SK-N-SH (cell line): ENCODE measurements around the gene PRKCA. TPM values are rescaled to one million over a fixed set of nuclear protein-coding genes. Genes with fewer than 3 reads are reported as not detected.
A peak's percentile ranks its signal among the peaks of the same experiment; 100 is the strongest.

Experiments
- CTCF ChIA-PET: fragments of 300-600, 350-600 bp; formaldehyde crosslinking; extraction: SDS; loops from one replicate; lab custom pipeline; 2021; lab: Yijun Ruan, JAX
- POLR2A ChIA-PET: fragments of 350-600 bp; sonication (Branson Sonifier 250); formaldehyde crosslinking; extraction: SDS; loops from one replicate; lab custom pipeline; 2020; ENCODE audit warnings: antibody characterized with exemption, inconsistent platforms; lab: Yijun Ruan, JAX
- DNase-seq: peaks from one replicate; pipeline ENCODE4 v3.0.0; 2012
- H2AFZ ChIP-seq: fragments of 200-600 bp; sonication (generic); 2 replicates; pipeline ENCODE4 v1.8.1; 2016; ENCODE audit warnings: antibody characterized with exemption, mild to moderate bottlenecking, low read depth
- H3F3A ChIP-seq: fragments of 200-600 bp; sonication (generic); replicated peaks from 2 replicates; pipeline ENCODE3; 2016; ENCODE audit warnings: antibody characterized with exemption, mild to moderate bottlenecking; ENCODE audit not compliant: insufficient read depth
- H3K27ac ChIP-seq, 2 experiments: fragments of 200-500 bp in 1 of 2; fragments of 200-600 bp in 1 of 2; sonication (Bioruptor generic) in 1 of 2; sonication (generic), shearing (Covaris generic) in 1 of 2; 2 replicates each; pipeline versions ENCODE4 v1.5.1 to v1.6.1; 2014 to 2016; ENCODE audit warnings: low read depth in 2 of 2, inconsistent platforms in 1 of 2, low read length in 1 of 2, mild to moderate bottlenecking in 1 of 2, mixed read lengths in 1 of 2
- H3K27me3 ChIP-seq: fragments of 200-600 bp; sonication (generic), shearing (Covaris generic); 2 replicates; pipeline ENCODE4 v1.6.1; 2016; ENCODE audit warnings: mixed run types; ENCODE audit not compliant: insufficient read depth
- H3K36me3 ChIP-seq, 2 experiments: fragments of 200-500 bp in 1 of 2; fragments of 200-600 bp in 1 of 2; sonication (Bioruptor generic) in 1 of 2; sonication (generic) in 1 of 2; replicated peaks in 1 of 2; 2 replicates each; pipeline versions ENCODE3 to v1.5.1; 2014 to 2016; ENCODE audit warnings: low read length in 1 of 2, mild to moderate bottlenecking in 1 of 2; ENCODE audit not compliant: insufficient read depth in 2 of 2, control insufficient read depth in 1 of 2
- H3K4me1 ChIP-seq, 2 experiments: fragments of 200-500 bp in 1 of 2; fragments of 200-600 bp in 1 of 2; sonication (Bioruptor generic) in 1 of 2; sonication (generic), shearing (Covaris generic) in 1 of 2; 2 replicates each; pipeline versions ENCODE4 v1.5.1 to v1.6.1; 2014 to 2016; ENCODE audit warnings: low read depth in 1 of 2, low read length in 1 of 2, mixed run types in 1 of 2; ENCODE audit not compliant: insufficient read depth in 2 of 2, control insufficient read depth in 1 of 2
- H3K4me2 ChIP-seq: fragments of 200-600 bp; sonication (generic), shearing (Covaris generic); 2 replicates; pipeline ENCODE4 v1.6.1; 2017; ENCODE audit warnings: mixed run types
- H3K4me3 ChIP-seq, 2 experiments: fragments of 200-500 bp in 1 of 2; fragments of 200-600 bp in 1 of 2; sonication (Bioruptor generic) in 1 of 2; sonication (generic), shearing (Covaris generic) in 1 of 2; 2 replicates each; pipeline versions ENCODE4 v1.5.1 to v1.8.1; 2014 to 2016; ENCODE audit warnings: low read depth in 2 of 2, inconsistent platforms in 1 of 2, low read length in 1 of 2, mild to moderate bottlenecking in 1 of 2, mixed read lengths in 1 of 2, moderate library complexity in 1 of 2
- H3K79me2 ChIP-seq: fragments of 200-600 bp; sonication (generic); 2 replicates; pipeline ENCODE4 v1.8.1; 2017; ENCODE audit warnings: mild to moderate bottlenecking; ENCODE audit not compliant: insufficient read depth
- H3K9ac ChIP-seq: fragments of 200-600 bp; sonication (generic); 2 replicates; pipeline ENCODE4 v1.6.1; 2017; ENCODE audit warnings: mixed run types
- H3K9me2 ChIP-seq: fragments of 200-600 bp; sonication (generic); 2 replicates; pipeline ENCODE4 v1.6.1; 2017; ENCODE audit warnings: mixed run types
- H3K9me3 ChIP-seq: fragments of 200-600 bp; sonication (generic); 2 replicates; pipeline ENCODE4 v1.6.1; 2017; ENCODE audit warnings: mixed run types, mild to moderate bottlenecking, moderate library complexity
- H4K20me1 ChIP-seq: fragments of 200-600 bp; sonication (generic); 2 replicates; pipeline ENCODE4 v1.6.1; 2017; ENCODE audit warnings: mild to moderate bottlenecking, mixed run types; ENCODE audit not compliant: insufficient read depth
- ELF1 ChIP-seq: IDR thresholded peaks from 2 replicates; pipeline ENCODE4 v1.4.0; 2012
- EP300 ChIP-seq, 2 experiments: IDR thresholded peaks; 2 replicates each; pipeline versions ENCODE4 v1.4.0 to v1.6.1; 2012; ENCODE audit warnings: borderline replicate concordance in 1 of 2, low read depth in 1 of 2, low read length in 1 of 2
- FOSL2 ChIP-seq: IDR thresholded peaks from 2 replicates; pipeline ENCODE4 v1.4.0; 2012; ENCODE audit warnings: low read depth, mild to moderate bottlenecking, moderate library complexity, borderline replicate concordance
- GABPA ChIP-seq: IDR thresholded peaks from 2 replicates; pipeline ENCODE4 v1.4.0; 2012; ENCODE audit warnings: low read depth, mild to moderate bottlenecking
- IRF3 ChIP-seq: fragments of 150-350 bp; IDR thresholded peaks from 2 replicates; pipeline ENCODE4 v1.6.1; 2016; ENCODE audit warnings: mild to moderate bottlenecking, low read depth, low read length
- JUND ChIP-seq: IDR thresholded peaks from 2 replicates; pipeline ENCODE4 v1.4.0; 2012
- MXI1 ChIP-seq: IDR thresholded peaks from 2 replicates; pipeline ENCODE4 v1.6.1; 2012; ENCODE audit warnings: mild to moderate bottlenecking, low read depth, low read length, improper control_type of control experiment
- NFIC ChIP-seq: IDR thresholded peaks from 2 replicates; pipeline ENCODE4 v1.4.0; 2012; ENCODE audit warnings: borderline replicate concordance
- NRF1 ChIP-seq: IDR thresholded peaks from 2 replicates; pipeline ENCODE4 v1.6.1; 2012; ENCODE audit warnings: low read depth, mild to moderate bottlenecking, low read length
- PBX3 ChIP-seq: IDR thresholded peaks from 2 replicates; pipeline ENCODE4; 2012
- RXRA ChIP-seq: IDR thresholded peaks from 2 replicates; pipeline ENCODE4 v1.4.0; 2012; ENCODE audit warnings: low read depth, mild to moderate bottlenecking, borderline replicate concordance
- SIN3A ChIP-seq: IDR thresholded peaks from 2 replicates; pipeline ENCODE4 v1.6.1; 2012; ENCODE audit warnings: low read depth, mild to moderate bottlenecking, low read length, moderate library complexity, borderline replicate concordance
- TAF1 ChIP-seq: IDR thresholded peaks from 2 replicates; pipeline ENCODE4 v1.6.1; 2012; ENCODE audit warnings: low read depth, mild to moderate bottlenecking, low read length, moderate library complexity, borderline replicate concordance
- TCF12 ChIP-seq: IDR thresholded peaks from 2 replicates; pipeline ENCODE4 v1.4.0; 2012
- USF1 ChIP-seq: IDR thresholded peaks from 2 replicates; pipeline ENCODE4 v1.4.0; 2012; ENCODE audit warnings: low read depth, borderline replicate concordance
- whole genome bisulfite sequencing: methylation state at CpG from one replicate; pipeline ENCODE4 v1.1.6; 2017; ENCODE audit warnings: low lambda C conversion rate; 5-methylcytosine and 5-hydroxymethylcytosine counted together
- polyA plus RNA-seq, 3 experiments: library from polyadenylated mRNA; depleted of rRNA; stranded (reverse); fragments of >200 nt; gene quantifications; 2 replicates each; pipeline ENCODE4 v1.2.3, GENCODE V29; 2012

The PRKCA gene
- polyA plus RNA-seq, 1 of the 3 experiments (the other 2 are of a cell fraction) = 108 TPM

- no peak for TF ChIP-seq IRF3
- 0 out of 2 replicates have a peak, but pooled peaks have one; percentile 27 for TF ChIP-seq PBX3
- no peak for TF ChIP-seq TAF1
- no peak for TF ChIP-seq USF1
- TF ChIP-seq GABPA = peak; percentile 15; the same call in 1 of the 2 replicates
- TF ChIP-seq NRF1 = no peak
- TF ChIP-seq NFIC = no peak
- TF ChIP-seq ELF1 = no peak
- no peak for TF ChIP-seq RXRA
These were observed 52.6 kb downstream of the PRKCA start (continued) for GRCh38 chr17:66354981-66355380.

GRCh38 chr17:66355510-66355909 is 53.1 kb downstream of the PRKCA start:
- peaks cover 0 to 32% of the 10 kb centered on the region in 2 experiments for H3K36me3 ChIP-seq
- H3K9me2 ChIP-seq = no peaks in the 10 kb centered on the region
- ChIA-PET CTCF (no interaction called here), POLR2A (no interaction called here)
- peak overlapping the region; percentile 70 to 84 for H3K27ac ChIP-seq
- H3K27me3 ChIP-seq = no peaks in the 10 kb centered on the region
- H3K4me3 ChIP-seq = no peak overlapping the region
- 0 out of 2 replicates have a peak overlapping the region, but pooled peaks have one; percentile 5 for H3K9ac ChIP-seq
- H3K79me2 ChIP-seq = peaks cover 96% of the 10 kb centered on the region
- H3K4me2 ChIP-seq = peak overlapping the region; percentile 66
- H3F3A ChIP-seq = peaks cover 62% of the 10 kb centered on the region
- DNase-seq = no peak
- H2AFZ ChIP-seq = no peak overlapping the region
- WGBS = 73% methylated on average over 2 of the region's 2 CpGs
- peaks cover 22 to 66% of the 10 kb centered on the region in 2 experiments for H3K4me1 ChIP-seq
- H4K20me1 ChIP-seq = peaks cover 78% of the 10 kb centered on the region
- TF ChIP-seq MXI1 = no peak
- TF ChIP-seq JUND = peak; percentile 10; the same call in 1 of the 2 replicates
- TF ChIP-seq TCF12 = peak; percentile 53; the same call in 1 of the 2 replicates
- TF ChIP-seq SIN3A = no peak
- TF ChIP-seq EP300 (IDR thresholded peaks at IDR 0.05; ENCODE audit: borderline replicate concordance in 1 of 2, low read depth in 1 of 2, low read length in 1 of 2) = peak in 1 of 2 experiments; percentile 38; a peak in 1 of 4 replicates
- peak; percentile 45; the same call in 1 of the 2 replicates for TF ChIP-seq FOSL2
- TF ChIP-seq PBX3 = peak; percentile 5; the same call in 1 of the 2 replicates
- H3K9me3 ChIP-seq = no peaks in the 10 kb centered on the region
